ENCODE data around the gene EPN1.

Gene EPN1

GRCh38 chr19:55674841-55675660 is at the start of gene EPN1:
Gene EPN1, plus strand, starts transcription at chr19:55675226. Its CDS starts 3,402 bp downstream, at chr19:55678628.
- peak; percentile 98 for DNase-seq

GRCh38 chr19:55626350-55626749 is 48.7 kb upstream of the EPN1 start:
- DNase-seq, result peak; percentile 71

GRCh38 chr19:55632463-55632834 is 42.6 kb upstream of the EPN1 start:
- peak; percentile 93 for DNase-seq

- DNase-seq, result no peak
Observed at GRCh38 chr19:55633861-55634260, 41.2 kb upstream of the EPN1 start.

GRCh38 chr19:55635334-55635717 is 39.7 kb upstream of the EPN1 start:
- DNase-seq, result no peak

- no peak for DNase-seq
Observed at GRCh38 chr19:55635856-55636440, 39.1 kb upstream of the EPN1 start.

GRCh38 chr19:55636723-55637122 is 38.3 kb upstream of the EPN1 start:
- no peak for DNase-seq

GRCh38 chr19:55637534-55637933 is 37.5 kb upstream of the EPN1 start:
- DNase-seq, result no peak

GRCh38 chr19:55638864-55639359 is 36.1 kb upstream of the EPN1 start:
- DNase-seq, result peak; percentile 61

- peak; percentile 81 for DNase-seq
Observed at GRCh38 chr19:55640043-55640576, 34.9 kb upstream of the EPN1 start.

GRCh38 chr19:55640577-55641425 is 34.2 kb upstream of the EPN1 start, which contains the start of gene ZNF580:
Gene ZNF580, plus strand, starts transcription at chr19:55641002. Its CDS starts 1,507 bp downstream, at chr19:55642509.
- peak; percentile 67 for DNase-seq

- peak; percentile 52 for DNase-seq
Observed at GRCh38 chr19:55641426-55642152, 33.4 kb upstream of the EPN1 start.

GRCh38 chr19:55642153-55643002 is 32.6 kb upstream of the EPN1 start:
- peak; percentile 50 for DNase-seq

- DNase-seq, result peak; percentile 83
Observed at GRCh38 chr19:55643003-55643886, 31.8 kb upstream of the EPN1 start, which contains the start of gene ZNF581. Gene ZNF581, plus strand, starts transcription at chr19:55643649. Its CDS starts 923 bp downstream, at chr19:55644572.

GRCh38 chr19:55643887-55644176 is 31.2 kb upstream of the EPN1 start:
- no peak for DNase-seq

- DNase-seq, result no peak
Observed at GRCh38 chr19:55644191-55644833, 30.7 kb upstream of the EPN1 start.

GRCh38 chr19:55644842-55645511 is 30.0 kb upstream of the EPN1 start:
- no peak for DNase-seq

GRCh38 chr19:55645512-55645881 is 29.5 kb upstream of the EPN1 start:
- DNase-seq, result no peak

All from CD4-positive, alpha-beta T cell treated with Interleukin-17A for 4 hours (primary cell).